GM12878 (cell line): ENCODE measurements around the gene RAB11FIP2. TPM values are rescaled to one million over a fixed set of nuclear protein-coding genes. Genes with fewer than 3 reads are reported as not detected.
A peak's percentile ranks its signal among the peaks of the same experiment; 100 is the strongest.

Experiments
- ATAC-seq: fragments of 200-7000 bp; cut with Tn5 transposase; 3 replicates; pipeline ENCODE4 v1.9.1; 2020; ENCODE audit warnings: mild to moderate bottlenecking, moderate library complexity
- BruUV-seq: library from RNA; stranded (reverse); fragments of 400-500 nt; replicated peaks from 2 replicates; lab custom pipeline; 2021; lab: Mats Ljungman, UMichigan
- CTCF ChIA-PET: fragments of 300-600 bp; sonication (Branson Sonifier 250); formaldehyde crosslinking; extraction: SDS; loops from one replicate; lab custom pipeline; 2021; ENCODE audit warnings: inconsistent platforms; lab: Yijun Ruan, JAX
- POLR2A ChIA-PET: fragments of 350-600 bp; formaldehyde crosslinking; extraction: SDS; loops from one replicate; lab custom pipeline; 2021; ENCODE audit warnings: inconsistent platforms; lab: Charles Lee
- RAD21 ChIA-PET: fragments of 300-600 bp; sonication (Branson Sonifier 250); formaldehyde crosslinking; loops from one replicate; lab custom pipeline; 2023; ENCODE audit warnings: antibody characterized with exemption; ENCODE audit not compliant: unreplicated experiment; lab: Charles Lee
- SMC1A ChIA-PET: fragments of 300-600 bp; sonication (Branson Sonifier 250); formaldehyde crosslinking; loops from one replicate; lab custom pipeline; 2023; ENCODE audit not compliant: unreplicated experiment, uncharacterized antibody; lab: Charles Lee
- DNase-seq: peaks from one replicate; pipeline ENCODE4 v3.0.0-alpha.2; 2011; ENCODE audit warnings: low read depth, low spot score
- FAIRE-seq: peaks from 3 replicates; lab custom pipeline; 2011; peaks lifted over from hg19 to GRCh38; lab: Jason Lieb, UNC
- H2AFZ ChIP-seq: 2 replicates; pipeline ENCODE4 v1.6.0; 2011; ENCODE audit warnings: low read depth, low read length, control low read depth; ENCODE audit not compliant: control insufficient read depth
- H3K27ac ChIP-seq: 2 replicates; pipeline ENCODE4 v1.5.1; 2011; ENCODE audit warnings: control low read depth; ENCODE audit not compliant: control insufficient read depth, insufficient read depth
- H3K27me3 ChIP-seq, 2 experiments: replicated peaks in 1 of 2; 2 replicates each; pipeline versions ENCODE4 v1.6.0 to v1.6.1; 2011; ENCODE audit warnings: low read length in 1 of 2; ENCODE audit not compliant: control insufficient read depth in 2 of 2, insufficient read depth in 2 of 2
- H3K36me3 ChIP-seq, 2 experiments: 2 replicates each; pipeline ENCODE4 v1.5.1; 2011; ENCODE audit warnings: low read length in 1 of 2; ENCODE audit not compliant: control insufficient read depth in 2 of 2, insufficient read depth in 2 of 2
- H3K4me1 ChIP-seq: 2 replicates; pipeline ENCODE4 v1.6.1; 2011; ENCODE audit warnings: mild to moderate bottlenecking, low read length, moderate library complexity, mixed read lengths; ENCODE audit not compliant: control insufficient read depth, insufficient read depth
- H3K4me2 ChIP-seq: 2 replicates; pipeline ENCODE4 v1.6.0; 2011; ENCODE audit warnings: control low read depth; ENCODE audit not compliant: control insufficient read depth, insufficient read depth
- H3K4me3 ChIP-seq: fragments of 200-600 bp; sonication (generic); 2 replicates; pipeline ENCODE4 v1.5.1; 2016
- H3K79me2 ChIP-seq: 2 replicates; pipeline ENCODE4 v1.6.0; 2011; ENCODE audit warnings: low read length; ENCODE audit not compliant: control insufficient read depth, insufficient read depth
- H3K9ac ChIP-seq: 2 replicates; pipeline ENCODE4 v1.8.0; 2011; ENCODE audit warnings: low read length, control low read depth, mixed read lengths; ENCODE audit not compliant: control insufficient read depth, insufficient read depth
- H3K9me3 ChIP-seq: replicated peaks from 3 replicates; pipeline ENCODE4 v1.5.1; 2011; ENCODE audit warnings: mild to moderate bottlenecking, low read length; ENCODE audit not compliant: control insufficient read depth, insufficient read depth
- H4K20me1 ChIP-seq: 2 replicates; pipeline ENCODE4 v1.6.0; 2011; ENCODE audit not compliant: control insufficient read depth, insufficient read depth
- BACH1 ChIP-seq: fragments of 450-650 bp; IDR thresholded peaks from 2 replicates; pipeline ENCODE4 v1.6.1; 2017; ENCODE audit warnings: mild to moderate bottlenecking, borderline replicate concordance
- FOXK2 ChIP-seq: fragments of 450-650 bp; IDR thresholded peaks from 2 replicates; pipeline ENCODE4 v1.6.1; 2017; ENCODE audit warnings: mild to moderate bottlenecking, moderate library complexity
- MXI1 ChIP-seq: fragments of 150-350 bp; IDR thresholded peaks from 2 replicates; pipeline ENCODE4 v1.6.1; 2011; ENCODE audit warnings: low read depth, mild to moderate bottlenecking, inconsistent platforms, low read length, improper control_type of control experiment
- MYC ChIP-seq: IDR thresholded peaks from 2 replicates; pipeline ENCODE4 v1.6.1; 2011; ENCODE audit warnings: mild to moderate bottlenecking, low read length, moderate library complexity, inconsistent platforms; ENCODE audit not compliant: insufficient read depth, insufficient replicate concordance, insufficient read length, severe bottlenecking
- NFXL1 ChIP-seq: fragments of 450-650 bp; IDR thresholded peaks from 2 replicates; pipeline ENCODE4 v1.6.1; 2017; ENCODE audit warnings: antibody characterized with exemption, mild to moderate bottlenecking, borderline replicate concordance
- NFYB ChIP-seq: IDR thresholded peaks from 2 replicates; pipeline ENCODE4 v1.6.1; 2011; ENCODE audit warnings: low read depth, mild to moderate bottlenecking, low read length, improper control_type of control experiment, moderate library complexity; ENCODE audit not compliant: insufficient read depth
- NRF1 ChIP-seq: conservative IDR thresholded peaks from 2 replicates; pipeline ENCODE4 v1.6.1; 2011; ENCODE audit warnings: mild to moderate bottlenecking, low read depth, low read length, improper control_type of control experiment
- PML ChIP-seq: IDR thresholded peaks from 2 replicates; pipeline ENCODE4 v1.6.1; 2012; ENCODE audit warnings: low read length, inconsistent platforms
- RFX5 ChIP-seq: IDR thresholded peaks from 2 replicates; pipeline ENCODE4 v1.6.1; 2011; ENCODE audit warnings: low read depth, low read length, improper control_type of control experiment
- TAF1 ChIP-seq: IDR thresholded peaks from 2 replicates; pipeline ENCODE4 v1.6.1; 2011; ENCODE audit warnings: mild to moderate bottlenecking, low read depth, low read length, borderline replicate concordance
- TARDBP ChIP-seq: IDR thresholded peaks from 2 replicates; pipeline ENCODE4 v1.6.1; 2016; ENCODE audit warnings: borderline replicate concordance
- ZBTB33 ChIP-seq: fragments of 450-650 bp; IDR thresholded peaks from 2 replicates; pipeline ENCODE4 v1.6.1; 2017; ENCODE audit warnings: mild to moderate bottlenecking
- whole genome bisulfite sequencing: methylation state at CpG from one replicate; pipeline ENCODE4 v1.1.6; 2016; ENCODE audit warnings: low lambda C conversion rate; ENCODE audit not compliant: insufficient replicate concordance, insufficient coverage; ENCODE audit errors: missing lambda C conversion rate; 5-methylcytosine and 5-hydroxymethylcytosine counted together
- in situ Hi-C: fragments of 300-500 bp; cut with MboI; formaldehyde crosslinking; loops from 9 replicates; pipeline ENCODE4 v1.14.3; 2018; ENCODE audit warnings: mixed read lengths
- intact Hi-C: fragments of 100-400 bp; cut with micrococcal nuclease; formaldehyde crosslinking; loops from one replicate; pipeline ENCODE4 v1.14.2; 2022; ENCODE audit not compliant: unreplicated experiment
- polyA plus RNA-seq, 11 experiments: library from polyadenylated mRNA; depleted of rRNA in 4 of 11; unstranded in 6 of 11; stranded (reverse) in 5 of 11; fragments of >200 nt; fragmentation: Nextera tagmentation in 4 of 11; fragmentation: Illumina TruSeq in 1 of 11; extraction: Ambion mirVana in 4 of 11; extraction: Trizol in 1 of 11; gene quantifications; 1 replicate in 1 of 11; 2 replicates in 10 of 11; pipeline versions ENCODE4 v1.2.1 to v1.2.3, GENCODE V29; 2011 to 2016; ENCODE audit warnings: inconsistent platforms in 2 of 11, missing spikeins in 2 of 11, low read depth in 1 of 11
- total RNA-seq, 4 experiments: library from RNA; depleted of rRNA in 3 of 4; stranded (reverse); fragments of >200 nt in 3 of 4; fragmentation: Illumina TruSeq in 1 of 4; extraction: Trizol in 1 of 4; gene quantifications; 2 replicates each; pipeline versions ENCODE4 v1.2.1 to v1.2.3, GENCODE V29; 2013 to 2021

The RAB11FIP2 gene
- total and polyA plus RNA-seq, 10 of the 15 experiments (the other 5 are each of a cell fraction or from before 2014, with no cell fraction given), result 1.8 to 16.7 (median 4.3) TPM

GRCh38 chr10:118045158-118045836, 1.4 kb downstream of the RAB11FIP2 start:
- Histone ChIP-seq H3K4me3 (peak overlapping the region; percentile 79), H3K4me1 (peaks cover 4% of the 10 kb centered on the region), H3K9ac (peak overlapping the region; percentile 78), H3K79me2 (peaks cover 35% of the 10 kb centered on the region), H2AFZ (no peak overlapping the region; the same call in 1 of the 2 replicates), H4K20me1 (no peaks in the 10 kb centered on the region), H3K9me3 (no peaks in the 10 kb centered on the region), H3K4me2 (peak overlapping the region; percentile 97), H3K36me3 (no peaks in the 10 kb centered on the region), H3K27me3 (no peaks in the 10 kb centered on the region), H3K27ac (no peak overlapping the region)
- DNase-seq (no peak), ATAC-seq (no peak)
- POLR2A ChIA-PET, result interaction anchor here (0.6 kb wide), 1 partner anchor 1679 kb away, joined by 4 read pairs; no protein-coding TSS in a partner anchor
- CTCF ChIA-PET, result interaction anchor here (0.5 to 1.0 kb wide), 4 partner anchors 323 to 870 kb away, joined by 3 to 6 read pairs (median 4); no protein-coding TSS in a partner anchor
- BruUV-seq, result TSS peak; percentile 43
- intact Hi-C loops, result no loop called here
- 50% methylated on average over 8 of the region's 8 CpGs for WGBS
- RAD21 ChIA-PET, result interaction anchor here (1.0 to 1.9 kb wide), 2 partner anchors 18 to 603 kb away, joined by 3 to 9 read pairs; no protein-coding TSS in a partner anchor
- in situ Hi-C loops, result no loop called here
- TF ChIP-seq TAF1 (no peak), MXI1 (no peak), RFX5 (no peak), NFYB (no peak), TARDBP (no peak), BACH1 (no peak), NRF1 (no peak), ZBTB33 (no peak), FOXK2 (no peak), PML (no peak), NFXL1 (no peak), MYC (no peak)
- TF ChIP-seq, all 136 proteins: peak for 0
- no peak for FAIRE-seq
- SMC1A ChIA-PET, result interaction anchor here (0.5 to 1.3 kb wide), 7 partner anchors 10 to 550 kb away, joined by 3 to 5 read pairs (median 4); no protein-coding TSS in a partner anchor
